Adrenal gland (tissue), 5 donors: ENCODE measurements around the gene MARK1.

Experiments
- POLR2A ChIP-seq, 2 donors: fragments of 450-650 bp; IDR thresholded peaks; one replicate each; pipeline ENCODE4 v1.6.1; 2017; ENCODE audit warnings: antibody characterized with exemption in 2 of 2, mild to moderate bottlenecking in 2 of 2, moderate library complexity in 1 of 2
- TF ChIP-seq, protein P1 (sequence below), 6 experiments: fragments of 450-650 bp in 4 of 6; fragments of 200-600 bp in 2 of 6; sonication (generic) in 1 of 6; IDR thresholded peaks; 1 replicate in 5 of 6; 2 replicates in 1 of 6; pipeline versions ENCODE4 v1.5.1 to v1.8.0; 2016 to 2021; ENCODE audit warnings: antibody characterized with exemption in 6 of 6, mild to moderate bottlenecking in 2 of 6, moderate library complexity in 1 of 6
- donor health status: DM: no; HTN: no; CAD: no.

DNA sequence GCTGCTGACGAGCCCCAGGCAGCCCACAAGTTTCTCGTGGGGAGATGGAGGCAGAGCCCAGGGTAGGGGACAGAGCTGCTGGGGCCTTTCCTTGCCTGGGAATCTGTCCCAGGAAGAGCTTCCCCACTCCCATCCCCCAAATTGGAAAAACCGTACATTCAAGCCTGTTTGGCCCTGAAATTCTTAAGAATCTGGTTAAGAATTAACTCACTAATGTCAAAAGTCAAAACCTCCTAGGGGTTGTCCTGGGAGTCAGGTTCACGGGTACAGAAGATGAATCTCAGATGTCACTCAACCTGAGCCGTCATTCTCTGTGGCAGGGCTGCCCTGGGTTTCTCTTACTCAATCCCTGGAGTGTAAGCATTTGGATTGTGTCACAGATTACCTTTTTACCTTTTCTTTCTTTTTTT lies 170.7 kb downstream of the MARK1 start:
- TF ChIP-seq, protein P1, sequence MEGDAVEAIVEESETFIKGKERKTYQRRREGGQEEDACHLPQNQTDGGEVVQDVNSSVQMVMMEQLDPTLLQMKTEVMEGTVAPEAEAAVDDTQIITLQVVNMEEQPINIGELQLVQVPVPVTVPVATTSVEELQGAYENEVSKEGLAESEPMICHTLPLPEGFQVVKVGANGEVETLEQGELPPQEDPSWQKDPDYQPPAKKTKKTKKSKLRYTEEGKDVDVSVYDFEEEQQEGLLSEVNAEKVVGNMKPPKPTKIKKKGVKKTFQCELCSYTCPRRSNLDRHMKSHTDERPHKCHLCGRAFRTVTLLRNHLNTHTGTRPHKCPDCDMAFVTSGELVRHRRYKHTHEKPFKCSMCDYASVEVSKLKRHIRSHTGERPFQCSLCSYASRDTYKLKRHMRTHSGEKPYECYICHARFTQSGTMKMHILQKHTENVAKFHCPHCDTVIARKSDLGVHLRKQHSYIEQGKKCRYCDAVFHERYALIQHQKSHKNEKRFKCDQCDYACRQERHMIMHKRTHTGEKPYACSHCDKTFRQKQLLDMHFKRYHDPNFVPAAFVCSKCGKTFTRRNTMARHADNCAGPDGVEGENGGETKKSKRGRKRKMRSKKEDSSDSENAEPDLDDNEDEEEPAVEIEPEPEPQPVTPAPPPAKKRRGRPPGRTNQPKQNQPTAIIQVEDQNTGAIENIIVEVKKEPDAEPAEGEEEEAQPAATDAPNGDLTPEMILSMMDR (IDR thresholded peaks at IDR 0.05): no peak
- TF ChIP-seq POLR2A (IDR thresholded peaks at IDR 0.05): no peak
